Endothelial cell of umbilical vein (primary cell): ENCODE measurements around the gene WDR27.
"Not testable (repeated sequence)": the region's sequence is repeated elsewhere in the genome, so short reads cannot be mapped to it uniquely, and the experiment has no call there.

Experiments used
- EZH2 ChIP-seq: IDR thresholded peaks from 2 replicates; pipeline ENCODE4 v1.6.1; 2012; ENCODE audit warnings: borderline replicate concordance, low read depth, mild to moderate bottlenecking, moderate library complexity, low read length, inconsistent platforms; ENCODE audit not compliant: severe bottlenecking
- MYC ChIP-seq: IDR thresholded peaks from one replicate; pipeline ENCODE4 v1.6.1; 2011; ENCODE audit warnings: mild to moderate bottlenecking, low read depth, low read length
- POLR2AphosphoS5 ChIP-seq: IDR thresholded peaks from 2 replicates; pipeline ENCODE4 v1.6.1; 2012; ENCODE audit warnings: low read depth, mild to moderate bottlenecking, control low read depth, low read length, moderate library complexity; ENCODE audit not compliant: insufficient read depth
- TF ChIP-seq, protein P1 (sequence below): IDR thresholded peaks from 2 replicates; pipeline ENCODE4 v1.6.1; 2011; ENCODE audit not compliant: insufficient read depth, insufficient read length
- TF ChIP-seq, protein P2 (sequence below), 2 donors: IDR thresholded peaks; 1 replicate in 1 of 2; 2 replicates in 1 of 2; pipeline ENCODE4 v1.5.1; 2011; ENCODE audit warnings: low read length in 2 of 2, mild to moderate bottlenecking in 2 of 2, moderate library complexity in 2 of 2, control low read depth in 1 of 2, inconsistent platforms in 1 of 2, low read depth in 1 of 2; ENCODE audit not compliant: insufficient read depth in 1 of 2; ENCODE audit errors: extremely low read depth in 1 of 2

DNA sequence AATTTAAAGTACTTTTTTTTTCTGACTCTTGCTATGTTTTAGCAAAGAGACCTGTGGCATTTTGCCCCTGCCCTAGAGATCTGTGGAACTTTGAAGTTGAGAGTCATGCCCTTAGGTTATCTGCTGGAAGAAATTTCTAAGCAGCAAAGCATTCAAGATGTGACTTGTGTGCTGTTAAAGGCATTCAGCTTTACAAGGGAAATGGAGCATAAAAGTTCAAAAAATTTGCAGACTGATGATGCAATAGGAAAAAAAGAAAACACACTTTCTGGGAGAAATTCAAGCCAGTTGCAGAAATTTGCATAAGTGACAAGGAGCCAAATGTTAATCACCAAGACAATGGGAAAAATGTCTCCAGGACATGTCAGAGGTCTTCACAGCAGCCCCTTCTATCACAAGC, 267.3 kb downstream of the WDR27 start:
- TF ChIP-seq POLR2AphosphoS5, MYC, EZH2: not testable (repeated sequence)
- TF ChIP-seq, protein P1, sequence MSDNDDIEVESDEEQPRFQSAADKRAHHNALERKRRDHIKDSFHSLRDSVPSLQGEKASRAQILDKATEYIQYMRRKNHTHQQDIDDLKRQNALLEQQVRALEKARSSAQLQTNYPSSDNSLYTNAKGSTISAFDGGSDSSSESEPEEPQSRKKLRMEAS: not testable (repeated sequence)
- TF ChIP-seq, protein P2, sequence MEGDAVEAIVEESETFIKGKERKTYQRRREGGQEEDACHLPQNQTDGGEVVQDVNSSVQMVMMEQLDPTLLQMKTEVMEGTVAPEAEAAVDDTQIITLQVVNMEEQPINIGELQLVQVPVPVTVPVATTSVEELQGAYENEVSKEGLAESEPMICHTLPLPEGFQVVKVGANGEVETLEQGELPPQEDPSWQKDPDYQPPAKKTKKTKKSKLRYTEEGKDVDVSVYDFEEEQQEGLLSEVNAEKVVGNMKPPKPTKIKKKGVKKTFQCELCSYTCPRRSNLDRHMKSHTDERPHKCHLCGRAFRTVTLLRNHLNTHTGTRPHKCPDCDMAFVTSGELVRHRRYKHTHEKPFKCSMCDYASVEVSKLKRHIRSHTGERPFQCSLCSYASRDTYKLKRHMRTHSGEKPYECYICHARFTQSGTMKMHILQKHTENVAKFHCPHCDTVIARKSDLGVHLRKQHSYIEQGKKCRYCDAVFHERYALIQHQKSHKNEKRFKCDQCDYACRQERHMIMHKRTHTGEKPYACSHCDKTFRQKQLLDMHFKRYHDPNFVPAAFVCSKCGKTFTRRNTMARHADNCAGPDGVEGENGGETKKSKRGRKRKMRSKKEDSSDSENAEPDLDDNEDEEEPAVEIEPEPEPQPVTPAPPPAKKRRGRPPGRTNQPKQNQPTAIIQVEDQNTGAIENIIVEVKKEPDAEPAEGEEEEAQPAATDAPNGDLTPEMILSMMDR (IDR thresholded peaks at IDR 0.05; ENCODE audit: extremely low read depth in 1 of 2, insufficient read depth in 1 of 2, low read depth in 1 of 2, low read length in 2 of 2): not testable (repeated sequence)
